OCI-LY7 (cell line): ENCODE measurements around the gene SSX2IP. TPM values are rescaled to one million over a fixed set of nuclear protein-coding genes. Genes with fewer than 3 reads are reported as not detected.

Experiments used
- BruUV-seq: library from RNA; stranded (reverse); fragments of 400-500 nt; replicated peaks from 2 replicates; lab custom pipeline; 2021; lab: Mats Ljungman, UMichigan
- CTCF ChIA-PET: fragments of 300-600 bp; sonication (Branson Sonifier 250); formaldehyde crosslinking; loops from one replicate; lab custom pipeline; 2022; ENCODE audit warnings: antibody characterized with exemption; ENCODE audit not compliant: unreplicated experiment; lab: Charles Lee
- POLR2A ChIA-PET: fragments of 300-600 bp; sonication (Branson Sonifier 250); formaldehyde crosslinking; loops from one replicate; lab custom pipeline; 2022; ENCODE audit warnings: antibody characterized with exemption; lab: Charles Lee
- DNase-seq: peaks from one replicate; pipeline ENCODE4 v3.0.0-alpha.2; 2015; ENCODE audit warnings: low spot score
- H2AFZ ChIP-seq: fragments of 200-600 bp; sonication (generic), shearing (Covaris generic); 2 replicates; pipeline ENCODE4 v1.6.1; 2014; ENCODE audit warnings: mild to moderate bottlenecking, antibody characterized with exemption, low read length, moderate library complexity
- H3K27ac ChIP-seq: fragments of 200-600 bp; sonication (generic); 2 replicates; pipeline ENCODE4 v1.5.1; 2014; ENCODE audit warnings: mixed run types, low read depth, mild to moderate bottlenecking, moderate library complexity, low read length, inconsistent platforms; ENCODE audit not compliant: poor library complexity, severe bottlenecking
- H3K36me3 ChIP-seq: fragments of 200-600 bp; sonication (generic); 2 replicates; pipeline ENCODE4 v1.6.1; 2014; ENCODE audit warnings: mild to moderate bottlenecking, antibody characterized with exemption, low read length, moderate library complexity, mixed read lengths; ENCODE audit not compliant: insufficient read depth
- H3K4me1 ChIP-seq: fragments of 200-600 bp; sonication (generic); 2 replicates; pipeline ENCODE4 v1.5.1; 2014; ENCODE audit warnings: mild to moderate bottlenecking, low read length; ENCODE audit not compliant: insufficient read depth, poor library complexity, severe bottlenecking
- H3K4me2 ChIP-seq: fragments of 200-600 bp; sonication (generic); 2 replicates; pipeline ENCODE4 v1.6.1; 2014; ENCODE audit warnings: mild to moderate bottlenecking, low read length
- H3K4me3 ChIP-seq: fragments of 200-600 bp; sonication (generic); 2 replicates; pipeline ENCODE4 v1.5.1; 2014; ENCODE audit warnings: mild to moderate bottlenecking, low read depth, low read length; ENCODE audit not compliant: poor library complexity, severe bottlenecking
- H3K79me2 ChIP-seq: fragments of 200-600 bp; sonication (generic); 2 replicates; pipeline ENCODE4 v1.6.1; 2016; ENCODE audit warnings: low read depth, mild to moderate bottlenecking, low read length, moderate library complexity, mixed read lengths; ENCODE audit not compliant: insufficient read depth
- H3K9me2 ChIP-seq: fragments of 200-600 bp; sonication (generic); 2 replicates; pipeline ENCODE4 v1.6.1; 2016; ENCODE audit warnings: mild to moderate bottlenecking, low read length, mixed read lengths; ENCODE audit not compliant: insufficient read depth
- H3K9me3 ChIP-seq: fragments of 200-600 bp; sonication (generic); 2 replicates; pipeline ENCODE4 v1.6.1; 2014; ENCODE audit warnings: mild to moderate bottlenecking, mixed run types, low read length, mixed read lengths
- H4K20me1 ChIP-seq: fragments of 200-600 bp; sonication (generic); 2 replicates; pipeline ENCODE4 v1.6.1; 2014; ENCODE audit warnings: mild to moderate bottlenecking, antibody characterized with exemption, low read length, moderate library complexity, mixed read lengths; ENCODE audit not compliant: insufficient read depth
- EZH2phosphoT487 ChIP-seq: fragments of 200-600 bp; sonication (generic); IDR thresholded peaks from 2 replicates; pipeline ENCODE4 v1.6.1; 2018; ENCODE audit warnings: low read depth, borderline replicate concordance, mild to moderate bottlenecking, mixed run types, antibody characterized with exemption, low read length, moderate library complexity, mixed read lengths
- intact Hi-C: fragments of 100-400 bp; cut with micrococcal nuclease; formaldehyde crosslinking; loops from one replicate; pipeline ENCODE4 v1.10.0; 2022; ENCODE audit not compliant: unreplicated experiment
- total RNA-seq, 2 experiments: library from RNA; depleted of rRNA in 1 of 2; stranded (reverse); fragments of >200 nt in 1 of 2; shearing (Covaris generic) in 1 of 2; gene quantifications; 2 replicates each; pipeline ENCODE4 v1.2.3, GENCODE V29; 2014 to 2022
- TF ChIP-seq, protein P1 (sequence below): fragments of 200-600 bp; sonication (generic); conservative IDR thresholded peaks from 2 replicates; pipeline ENCODE4 v1.5.1; 2014; ENCODE audit warnings: mild to moderate bottlenecking, antibody characterized with exemption, low read length, moderate library complexity, mixed read lengths

Gene SSX2IP
- total RNA-seq, 2 experiments from 2014 or later: 24.1 to 24.4 TPM

GRCh38 chr1:84720221-84720780, 30.0 kb upstream of the SSX2IP start:
- Histone ChIP-seq H3K4me3 (no peak overlapping the region), H3K79me2 (no peaks in the 10 kb centered on the region), H3K4me1 (no peaks in the 10 kb centered on the region), H3K9me2 (no peaks in the 10 kb centered on the region), H3K4me2 (no peak overlapping the region), H2AFZ (no peak overlapping the region), H3K36me3 (no peaks in the 10 kb centered on the region), H3K27ac (no peak overlapping the region), H4K20me1 (no peaks in the 10 kb centered on the region), H3K9me3 (no peaks in the 10 kb centered on the region)
- intact Hi-C loops: no loop called here
- POLR2A ChIA-PET: interaction anchor here (0.7 to 1.2 kb wide), 4 partner anchors 11 to 28 kb away, joined by 3 to 4 read pairs (median 4); no protein-coding TSS in a partner anchor
- BruUV-seq: no TSS peak
- CTCF ChIA-PET: no interaction called here
- DNase-seq: no peak
- TF ChIP-seq, protein P1, sequence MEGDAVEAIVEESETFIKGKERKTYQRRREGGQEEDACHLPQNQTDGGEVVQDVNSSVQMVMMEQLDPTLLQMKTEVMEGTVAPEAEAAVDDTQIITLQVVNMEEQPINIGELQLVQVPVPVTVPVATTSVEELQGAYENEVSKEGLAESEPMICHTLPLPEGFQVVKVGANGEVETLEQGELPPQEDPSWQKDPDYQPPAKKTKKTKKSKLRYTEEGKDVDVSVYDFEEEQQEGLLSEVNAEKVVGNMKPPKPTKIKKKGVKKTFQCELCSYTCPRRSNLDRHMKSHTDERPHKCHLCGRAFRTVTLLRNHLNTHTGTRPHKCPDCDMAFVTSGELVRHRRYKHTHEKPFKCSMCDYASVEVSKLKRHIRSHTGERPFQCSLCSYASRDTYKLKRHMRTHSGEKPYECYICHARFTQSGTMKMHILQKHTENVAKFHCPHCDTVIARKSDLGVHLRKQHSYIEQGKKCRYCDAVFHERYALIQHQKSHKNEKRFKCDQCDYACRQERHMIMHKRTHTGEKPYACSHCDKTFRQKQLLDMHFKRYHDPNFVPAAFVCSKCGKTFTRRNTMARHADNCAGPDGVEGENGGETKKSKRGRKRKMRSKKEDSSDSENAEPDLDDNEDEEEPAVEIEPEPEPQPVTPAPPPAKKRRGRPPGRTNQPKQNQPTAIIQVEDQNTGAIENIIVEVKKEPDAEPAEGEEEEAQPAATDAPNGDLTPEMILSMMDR: no peak
- no peak for TF ChIP-seq EZH2phosphoT487

GRCh38 chr1:84719543-84720217, 29.4 kb upstream of the SSX2IP start:
- H3K36me3 ChIP-seq: no peaks in the 10 kb centered on the region
- H4K20me1 ChIP-seq: no peaks in the 10 kb centered on the region
- ChIA-PET CTCF (no interaction called here), POLR2A (interaction anchor here (0.8 to 1.2 kb wide), 3 partner anchors 12 to 27 kb away, joined by 3 to 4 read pairs (median 4); no protein-coding TSS in a partner anchor)
- no peak for DNase-seq
- intact Hi-C loops: no loop called here
- H3K27ac ChIP-seq: no peak overlapping the region
- no peaks in the 10 kb centered on the region for H3K4me1 ChIP-seq
- BruUV-seq: no TSS peak
- H3K79me2 ChIP-seq: no peaks in the 10 kb centered on the region
- no peak overlapping the region for H3K4me3 ChIP-seq
- TF ChIP-seq EZH2phosphoT487: no peak
- TF ChIP-seq, protein P1: no peak
- H3K9me2 ChIP-seq: no peaks in the 10 kb centered on the region
- H2AFZ ChIP-seq: no peak overlapping the region
- H3K9me3 ChIP-seq: no peaks in the 10 kb centered on the region
- H3K4me2 ChIP-seq: no peak overlapping the region
